K562 (cell line): ENCODE results near the gene PRRT1. TPM values are rescaled to one million over a fixed set of nuclear protein-coding genes. Genes with fewer than 3 reads are reported as not detected.

Experiments
- CHD4 ChIP-seq: fragments of 200-600 bp; sonication (generic); IDR thresholded peaks from 3 replicates; pipeline ENCODE4 v1.6.1; 2012; ENCODE audit warnings: low read depth, mild to moderate bottlenecking, mixed read lengths, low read length, inconsistent platforms; ENCODE audit not compliant: insufficient read depth, insufficient replicate concordance, poor library complexity, severe bottlenecking
- CXXC5 ChIP-seq: fragments of 250-450 bp; sonication (Bioruptor Pico); IDR thresholded peaks from 2 replicates; pipeline ENCODE4 v1.8.0; 2022; ENCODE audit warnings: inconsistent platforms, mild to moderate bottlenecking, moderate library complexity
- E4F1 ChIP-seq: fragments of 250-450 bp; sonication (Bioruptor Pico); IDR thresholded peaks from 2 replicates; pipeline ENCODE4 v1.5.0; 2021; ENCODE audit warnings: mild to moderate bottlenecking, borderline replicate concordance
- FOXO4 ChIP-seq: fragments of 450-650 bp; formaldehyde crosslinking; IDR thresholded peaks from 2 replicates; pipeline ENCODE4 v1.4.0; 2020; ENCODE audit warnings: mild to moderate bottlenecking, moderate library complexity
- KHSRP ChIP-seq: fragments of 450-650 bp; IDR thresholded peaks from 2 replicates; pipeline ENCODE4 v1.6.1; 2017
- KLF6 ChIP-seq: fragments of 250-450 bp; sonication (Bioruptor Pico); IDR thresholded peaks from 2 replicates; pipeline ENCODE4 v1.4.0; 2020; ENCODE audit warnings: mild to moderate bottlenecking, moderate library complexity, borderline replicate concordance
- MAZ ChIP-seq, 2 experiments: fragments of 450-650 bp in 1 of 2; sonication (generic) in 1 of 2; formaldehyde crosslinking; IDR thresholded peaks in 1 of 2; conservative IDR thresholded peaks in 1 of 2; 2 replicates each; pipeline versions ENCODE4 v1.4.0 to v1.5.0; 2020; ENCODE audit warnings: mild to moderate bottlenecking in 1 of 2, missing genetic modification reagents in 1 of 2
- MECOM ChIP-seq: fragments of 250-450 bp; sonication (Bioruptor Pico); IDR thresholded peaks from 2 replicates; pipeline ENCODE4 v1.8.0; 2022; ENCODE audit warnings: inconsistent platforms
- MXD1 ChIP-seq: fragments of 250-450 bp; sonication (Bioruptor Pico); IDR thresholded peaks from 2 replicates; pipeline ENCODE4 v1.8.0; 2021; ENCODE audit warnings: borderline replicate concordance, mild to moderate bottlenecking, moderate library complexity; ENCODE audit not compliant: poor library complexity, severe bottlenecking
- PHTF2 ChIP-seq: fragments of 250-450 bp; sonication (Bioruptor Pico); IDR thresholded peaks from 2 replicates; pipeline ENCODE4 v1.5.0; 2021; ENCODE audit warnings: mild to moderate bottlenecking
- POLR2AphosphoS2 ChIP-seq: IDR thresholded peaks from 2 replicates; pipeline ENCODE4 v1.6.1; 2012; ENCODE audit warnings: low read length, improper control_type of control experiment
- POLR2AphosphoS5 ChIP-seq: IDR thresholded peaks from 2 replicates; pipeline ENCODE4 v1.6.1; 2011; ENCODE audit warnings: mild to moderate bottlenecking, low read depth, low read length, moderate library complexity; ENCODE audit not compliant: control insufficient read depth, insufficient read depth
- RBFOX2 ChIP-seq: fragments of 200-400 bp; formaldehyde crosslinking; IDR thresholded peaks from 2 replicates; pipeline ENCODE4 v1.6.1; 2017; ENCODE audit warnings: low read depth, mild to moderate bottlenecking, low read length, moderate library complexity
- THAP12 ChIP-seq: fragments of 250-450 bp; sonication (Bioruptor Pico); IDR thresholded peaks from 2 replicates; pipeline ENCODE4 v1.9.0; 2021; ENCODE audit warnings: mild to moderate bottlenecking, inconsistent platforms
- ZNF311 ChIP-seq: fragments of 250-450 bp; sonication (Bioruptor Pico); IDR thresholded peaks from 2 replicates; pipeline ENCODE4 v1.4.0; 2020; ENCODE audit warnings: mild to moderate bottlenecking, moderate library complexity
- ZNF449 ChIP-seq: fragments of 250-450 bp; sonication (Bioruptor Pico); IDR thresholded peaks from 2 replicates; pipeline ENCODE4 v1.8.0; 2022; ENCODE audit warnings: moderate library complexity, mild to moderate bottlenecking, inconsistent platforms
- polyA plus RNA-seq, 8 experiments: library from polyadenylated mRNA; depleted of rRNA in 4 of 8; stranded (reverse) in 5 of 8; unstranded in 3 of 8; fragments of >200 nt; fragmentation: Nextera tagmentation in 2 of 8; fragmentation: Illumina TruSeq in 1 of 8; extraction: Ambion mirVana in 2 of 8; extraction: Trizol in 1 of 8; gene quantifications; 2 replicates each; pipeline versions ENCODE4 v1.2.1 to v1.2.3, GENCODE V29; 2011 to 2014; ENCODE audit warnings: inconsistent platforms in 1 of 8, missing spikeins in 1 of 8
- total RNA-seq, 7 experiments: library from RNA; depleted of rRNA in 6 of 7; stranded (reverse); fragments of >200 nt in 6 of 7; fragmentation: Illumina TruSeq in 2 of 7; extraction: Trizol in 2 of 7; gene quantifications; 2 replicates each; pipeline versions ENCODE4 v1.2.1 to v1.2.3, GENCODE V29; 2011 to 2021; ENCODE audit warnings: low replicate concordance in 1 of 7

PRRT1 gene
- total and polyA plus RNA-seq, 9 of the 15 experiments (the other 6 are each of a cell fraction or from before 2014, with no cell fraction given): 0.14 to 3.5 (median 0.41) TPM

GRCh38 chr6:32184084-32184640 lies 32.4 kb upstream of the PRRT1 start, which contains the start of gene AGER (continued):
- TF ChIP-seq THAP12 (0 out of 2 replicates have a peak, but pooled peaks have one; percentile 34), MECOM (peak; percentile 49; the same call in 1 of the 2 replicates), KHSRP (no peak), KLF6 (peak; percentile 47; the same call in 1 of the 2 replicates), POLR2AphosphoS2 (peak; percentile 89), RBFOX2 (peak; percentile 61), POLR2AphosphoS5 (peak; percentile 59; the same call in 1 of the 2 replicates), CHD4 (no peak), E4F1 (CRISPR knock-in tag) (peak; percentile 62; the same call in 1 of the 2 replicates), CXXC5 (peak; percentile 73), MAZ (CRISPR knock-in tag; conservative IDR thresholded peaks at IDR 0.05 in 1 of 2, IDR thresholded peaks at IDR 0.05 in 1 of 2) (0 out of 4 replicates have a peak, but pooled peaks of 1 of the 2 experiments have one; percentile 51), ZNF449 (CRISPR knock-in tag) (0 out of 2 replicates have a peak, but pooled peaks have one; percentile 45), PHTF2 (CRISPR knock-in tag) (peak; percentile 7; the same call in 1 of the 2 replicates), ZNF311 (CRISPR knock-in tag) (0 out of 2 replicates have a peak, but pooled peaks have one; percentile 18), MXD1 (peak; percentile 33), FOXO4 (CRISPR knock-in tag) (0 out of 2 replicates have a peak, but pooled peaks have one; percentile 60)
